NCI-H526 (cell line): ENCODE data around the gene DPYD.

ENCODE experiments used
- DNase-seq, 2 experiments: peaks; one replicate each; lab custom pipeline; 2025; lab: John Stamatoyannopoulos, UW

DPYD gene

GRCh38 chr1:97427371-97427770, 493.5 kb downstream of the DPYD start:
- DNase-seq = no peak

GRCh38 chr1:97424209-97424608, 496.6 kb downstream of the DPYD start:
- no peak for DNase-seq

GRCh38 chr1:97423403-97423802, 497.4 kb downstream of the DPYD start:
- DNase-seq = no peak

- DNase-seq = no peak
Observed at GRCh38 chr1:97417661-97418060, 503.2 kb downstream of the DPYD start.

GRCh38 chr1:97414682-97415312, 506.0 kb downstream of the DPYD start:
- no peak for DNase-seq

GRCh38 chr1:97412737-97413136, 508.1 kb downstream of the DPYD start:
- DNase-seq = no peak

GRCh38 chr1:97412166-97412565, 508.7 kb downstream of the DPYD start:
- no peak for DNase-seq

GRCh38 chr1:97396463-97396862, 524.4 kb downstream of the DPYD start:
- no peak for DNase-seq

GRCh38 chr1:97392701-97393100, 528.1 kb downstream of the DPYD start:
- DNase-seq = no peak

GRCh38 chr1:97385536-97386277, 535.1 kb downstream of the DPYD start:
- no peak for DNase-seq

- DNase-seq = no peak
Observed at GRCh38 chr1:97384294-97384968, 536.4 kb downstream of the DPYD start.

GRCh38 chr1:97383797-97384196, 537.0 kb downstream of the DPYD start:
- DNase-seq = no peak

GRCh38 chr1:97382206-97382605, 538.6 kb downstream of the DPYD start:
- DNase-seq = no peak

- no peak for DNase-seq
Observed at GRCh38 chr1:97379387-97380075, 541.3 kb downstream of the DPYD start.

GRCh38 chr1:97378596-97378995, 542.2 kb downstream of the DPYD start:
- DNase-seq = no peak

- DNase-seq = no peak
Observed at GRCh38 chr1:97377432-97378034, 543.3 kb downstream of the DPYD start.

GRCh38 chr1:97373000-97373399, 547.8 kb downstream of the DPYD start:
- DNase-seq = no peak

GRCh38 chr1:97372531-97372930, 548.3 kb downstream of the DPYD start:
- DNase-seq = no peak

GRCh38 chr1:97368296-97368695, 552.5 kb downstream of the DPYD start:
- no peak for DNase-seq

- no peak for DNase-seq
Observed at GRCh38 chr1:97366984-97367383, 553.9 kb downstream of the DPYD start.

- no peak for DNase-seq
Observed at GRCh38 chr1:97365026-97365425, 555.8 kb downstream of the DPYD start.

GRCh38 chr1:97364086-97364485, 556.7 kb downstream of the DPYD start:
- no peak for DNase-seq
